ENCODE results near the gene TOP3A. TPM values are rescaled to one million over a fixed set of nuclear protein-coding genes. Genes with fewer than 3 reads are reported as not detected.

The TOP3A gene
- total and polyA plus RNA-seq, 2 of the 4 experiments (the other 2 are of a cell fraction), result 13.4 to 21.3 TPM

DNA sequence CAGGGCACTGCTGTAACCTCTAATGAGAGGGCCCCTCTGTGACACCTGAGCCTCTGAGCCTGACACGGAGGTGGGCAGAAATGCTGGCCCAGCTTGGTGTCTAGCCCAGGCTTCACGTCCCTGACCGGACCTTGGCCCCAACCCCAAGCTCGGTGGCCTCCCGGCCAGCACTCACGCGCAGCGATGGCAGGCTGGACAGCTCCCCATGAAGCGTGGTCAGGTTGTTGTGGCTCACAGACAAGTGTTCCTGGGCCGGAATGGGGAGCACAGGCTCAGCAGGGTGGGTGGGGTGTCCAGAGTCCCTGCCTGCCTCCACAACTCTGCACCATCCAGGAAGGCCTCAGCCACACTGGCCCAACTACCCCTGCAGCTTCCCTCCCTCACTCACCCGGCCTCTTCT, 58.4 kb downstream of the TOP3A start:
- H3K79me1 ChIP-seq (ENCODE audit: low read depth in 1 of 2, low read length in 2 of 2), result peaks cover 15 to 69% of the 10 kb centered on the region in 2 experiments; a peak in 3 of 4 replicates
- no peak overlapping the region for H3K9ac ChIP-seq (ENCODE audit: low read depth, low read length)
- no peak overlapping the region for H4K91ac ChIP-seq (ENCODE audit: insufficient read depth, low read depth, low read length)
- ATAC-seq (ENCODE audit: low read depth) (no peak), DNase-seq (no peak)
- ChIA-PET POLR2A (ENCODE audit: unreplicated experiment) (no interaction called here), CTCF (no interaction called here)
- dilution Hi-C loops (cut with HindIII; ENCODE audit: low sequenced_read_pairs, unreplicated experiment), result no loop called here
- H2AFZ ChIP-seq (replicated peaks; ENCODE audit: low read length, poor library complexity), result no peak overlapping the region
- H2BK20ac ChIP-seq (ENCODE audit: low read depth, low read length), result no peak overlapping the region
- 91% methylated on average over 9 of the region's 11 CpGs; no CpG with 5 or more reads in 1 of the 2 experiments for WGBS, 2 experiments (ENCODE audit: extremely low coverage in 2 of 2, insufficient read length in 1 of 2)
- no peak overlapping the region for H2BK5ac ChIP-seq (ENCODE audit: low read depth, low read length, poor library complexity, severe bottlenecking)
- H3K4me3 ChIP-seq (ENCODE audit: insufficient read depth, low read depth, low read length), result no peak overlapping the region
- H3K36me3 ChIP-seq (ENCODE audit: control insufficient read depth, insufficient read depth, low read length), result peaks cover 50% of the 10 kb centered on the region
- peak overlapping the region; percentile 100 for H3K23ac ChIP-seq (ENCODE audit: low read depth, low read length)
- H2BK120ac ChIP-seq (ENCODE audit: low read depth, low read length), result no peak overlapping the region
- H3K4ac ChIP-seq (ENCODE audit: low read depth, low read length), result no peak overlapping the region
- no peak overlapping the region; the same call in none of the 2 replicates for H2AK5ac ChIP-seq (ENCODE audit: low read depth, low read length)
- peaks cover 25% of the 10 kb centered on the region for H4K20me1 ChIP-seq (ENCODE audit: insufficient read depth, low read length)
- no peak overlapping the region for H3K27ac ChIP-seq (ENCODE audit: insufficient read depth, low read length)
- no peak overlapping the region for H3K56ac ChIP-seq (ENCODE audit: extremely low read depth, insufficient read depth, low read length)
- in situ Hi-C loops (cut with MboI; ENCODE audit: low sequenced_read_pairs), result no loop called here
- no peak overlapping the region for H3K18ac ChIP-seq (ENCODE audit: low read depth, low read length)
- H3K14ac ChIP-seq (replicated peaks; ENCODE audit: low read depth, low read length), result no peak overlapping the region
- H3K4me2 ChIP-seq (ENCODE audit: low read depth, low read length), result no peak overlapping the region
- no TSS peak for BruUV-seq (replicated peaks)
- no peak for TF ChIP-seq CEBPB (IDR thresholded peaks at IDR 0.05; ENCODE audit: low read depth, low read length)
- no peak for TF ChIP-seq MAFK (IDR thresholded peaks at IDR 0.05; ENCODE audit: low read depth, low read length)
- TF ChIP-seq, protein P1, sequence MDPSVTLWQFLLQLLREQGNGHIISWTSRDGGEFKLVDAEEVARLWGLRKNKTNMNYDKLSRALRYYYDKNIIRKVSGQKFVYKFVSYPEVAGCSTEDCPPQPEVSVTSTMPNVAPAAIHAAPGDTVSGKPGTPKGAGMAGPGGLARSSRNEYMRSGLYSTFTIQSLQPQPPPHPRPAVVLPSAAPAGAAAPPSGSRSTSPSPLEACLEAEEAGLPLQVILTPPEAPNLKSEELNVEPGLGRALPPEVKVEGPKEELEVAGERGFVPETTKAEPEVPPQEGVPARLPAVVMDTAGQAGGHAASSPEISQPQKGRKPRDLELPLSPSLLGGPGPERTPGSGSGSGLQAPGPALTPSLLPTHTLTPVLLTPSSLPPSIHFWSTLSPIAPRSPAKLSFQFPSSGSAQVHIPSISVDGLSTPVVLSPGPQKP (IDR thresholded peaks at IDR 0.05; ENCODE audit: borderline replicate concordance, low read depth, low read length), result no peak
- TF ChIP-seq RFX5 (IDR thresholded peaks at IDR 0.05; ENCODE audit: low read depth, low read length), result no peak
- no peak for TF ChIP-seq RAD21 (IDR thresholded peaks at IDR 0.05; ENCODE audit: low read length)
- no peak for TF ChIP-seq NFE2L2 (IDR thresholded peaks at IDR 0.05; ENCODE audit: low read depth, low read length)
- TF ChIP-seq RCOR1 (IDR thresholded peaks at IDR 0.05; ENCODE audit: insufficient replicate concordance, low read length), result no peak
- TF ChIP-seq POLR2A (IDR thresholded peaks at IDR 0.05; ENCODE audit: low read depth, low read length), result no peak
- no peak for TF ChIP-seq SMC3 (IDR thresholded peaks at IDR 0.05; ENCODE audit: low read depth, low read length)
- TF ChIP-seq MXI1 (IDR thresholded peaks at IDR 0.05; ENCODE audit: borderline replicate concordance, low read depth, low read length), result no peak
- TF ChIP-seq, protein P2, sequence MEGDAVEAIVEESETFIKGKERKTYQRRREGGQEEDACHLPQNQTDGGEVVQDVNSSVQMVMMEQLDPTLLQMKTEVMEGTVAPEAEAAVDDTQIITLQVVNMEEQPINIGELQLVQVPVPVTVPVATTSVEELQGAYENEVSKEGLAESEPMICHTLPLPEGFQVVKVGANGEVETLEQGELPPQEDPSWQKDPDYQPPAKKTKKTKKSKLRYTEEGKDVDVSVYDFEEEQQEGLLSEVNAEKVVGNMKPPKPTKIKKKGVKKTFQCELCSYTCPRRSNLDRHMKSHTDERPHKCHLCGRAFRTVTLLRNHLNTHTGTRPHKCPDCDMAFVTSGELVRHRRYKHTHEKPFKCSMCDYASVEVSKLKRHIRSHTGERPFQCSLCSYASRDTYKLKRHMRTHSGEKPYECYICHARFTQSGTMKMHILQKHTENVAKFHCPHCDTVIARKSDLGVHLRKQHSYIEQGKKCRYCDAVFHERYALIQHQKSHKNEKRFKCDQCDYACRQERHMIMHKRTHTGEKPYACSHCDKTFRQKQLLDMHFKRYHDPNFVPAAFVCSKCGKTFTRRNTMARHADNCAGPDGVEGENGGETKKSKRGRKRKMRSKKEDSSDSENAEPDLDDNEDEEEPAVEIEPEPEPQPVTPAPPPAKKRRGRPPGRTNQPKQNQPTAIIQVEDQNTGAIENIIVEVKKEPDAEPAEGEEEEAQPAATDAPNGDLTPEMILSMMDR (conservative IDR thresholded peaks at IDR 0.05; ENCODE audit: low read depth, low read length), result no peak
- TF ChIP-seq FOS (IDR thresholded peaks at IDR 0.05; ENCODE audit: low read depth, low read length), result no peak
- TF ChIP-seq, protein P3, sequence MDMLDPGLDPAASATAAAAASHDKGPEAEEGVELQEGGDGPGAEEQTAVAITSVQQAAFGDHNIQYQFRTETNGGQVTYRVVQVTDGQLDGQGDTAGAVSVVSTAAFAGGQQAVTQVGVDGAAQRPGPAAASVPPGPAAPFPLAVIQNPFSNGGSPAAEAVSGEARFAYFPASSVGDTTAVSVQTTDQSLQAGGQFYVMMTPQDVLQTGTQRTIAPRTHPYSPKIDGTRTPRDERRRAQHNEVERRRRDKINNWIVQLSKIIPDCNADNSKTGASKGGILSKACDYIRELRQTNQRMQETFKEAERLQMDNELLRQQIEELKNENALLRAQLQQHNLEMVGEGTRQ (IDR thresholded peaks at IDR 0.05; ENCODE audit: low read depth, low read length), result no peak
- TF ChIP-seq BHLHE40 (IDR thresholded peaks at IDR 0.05; ENCODE audit: low read depth, low read length), result no peak
- TF ChIP-seq CHD1 (IDR thresholded peaks at IDR 0.05; ENCODE audit: low read depth, low read length), result no peak
- no peak for TF ChIP-seq MAZ (IDR thresholded peaks at IDR 0.05; ENCODE audit: borderline replicate concordance, low read depth, low read length)
- no peak overlapping the region for H2BK15ac ChIP-seq (ENCODE audit: low read depth, low read length)
- peaks cover 13% of the 10 kb centered on the region for H3K4me1 ChIP-seq (ENCODE audit: control insufficient read depth, insufficient read depth, low read length)
- peaks cover 7% of the 10 kb centered on the region; the same call in 1 of the 2 replicates for H3K9me1 ChIP-seq (ENCODE audit: insufficient read depth, low read length)
- no peaks in the 10 kb centered on the region for H3K9me3 ChIP-seq (ENCODE audit: control insufficient read depth, insufficient read depth, low read length)
- H2AK9ac ChIP-seq (replicated peaks; ENCODE audit: low read depth, low read length, poor library complexity), result peak overlapping the region; percentile 50
- H3K27me3 ChIP-seq (ENCODE audit: control insufficient read depth, insufficient read depth, low read length), result no peaks in the 10 kb centered on the region
- no peak overlapping the region for H4K5ac ChIP-seq (ENCODE audit: low read depth, low read length)
- H4K8ac ChIP-seq (ENCODE audit: low read depth in 2 of 2, low read length in 2 of 2), result no peak overlapping the region
- intact Hi-C loops (cut with micrococcal nuclease), result no loop called here

Data from IMR-90 (cell line).